Measurements from ENCODE around the gene GALNT7. TPM values are rescaled to one million over a fixed set of nuclear protein-coding genes. Genes with fewer than 3 reads are reported as not detected.
A peak's percentile ranks its signal among the peaks of the same experiment; 100 is the strongest.

Gene GALNT7
- total RNA-seq, 1 donor from 2014 or later: 24.7 TPM

DNA sequence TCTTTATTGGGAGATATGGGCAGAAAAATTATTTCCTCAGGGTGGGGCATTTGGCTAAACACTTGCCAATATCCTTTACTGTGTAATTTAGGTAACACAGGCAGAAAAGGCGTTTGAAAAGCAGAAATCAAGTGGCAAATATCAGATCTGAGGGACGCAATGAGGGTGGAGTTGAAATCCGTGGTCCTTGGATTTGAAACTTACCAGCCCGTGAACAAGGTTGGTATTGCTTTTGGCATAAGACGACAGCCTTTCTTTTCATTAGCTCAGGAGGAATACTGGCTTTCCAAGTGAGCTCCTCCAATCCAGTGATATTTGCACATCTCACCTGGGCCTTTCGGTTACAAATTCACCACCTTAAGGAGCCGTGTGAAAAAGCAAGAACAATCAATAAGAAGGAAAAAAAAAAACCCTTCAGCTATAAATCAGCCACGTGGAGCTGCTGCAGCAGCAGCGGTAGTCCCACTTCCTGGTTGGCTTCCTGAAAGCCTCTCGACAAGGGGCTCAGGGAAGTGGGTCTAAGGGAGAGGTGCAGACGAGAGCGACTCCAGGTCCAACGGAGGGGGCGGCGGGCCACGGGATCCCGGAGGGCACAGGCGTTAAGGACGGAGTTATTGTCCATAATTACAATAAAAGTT is 734 bp upstream of the GALNT7 start:
- FAIRE-seq (no peak), DNase-seq (ENCODE audit: low read depth) (peak; percentile 49)
- peak overlapping the region; percentile 62 for H3K4me3 ChIP-seq (ENCODE audit: low read depth, low read length)
- H3K27me3 ChIP-seq (ENCODE audit: control insufficient read depth, insufficient read depth, low read length): no peaks in the 10 kb centered on the region
- TF ChIP-seq, protein P1, sequence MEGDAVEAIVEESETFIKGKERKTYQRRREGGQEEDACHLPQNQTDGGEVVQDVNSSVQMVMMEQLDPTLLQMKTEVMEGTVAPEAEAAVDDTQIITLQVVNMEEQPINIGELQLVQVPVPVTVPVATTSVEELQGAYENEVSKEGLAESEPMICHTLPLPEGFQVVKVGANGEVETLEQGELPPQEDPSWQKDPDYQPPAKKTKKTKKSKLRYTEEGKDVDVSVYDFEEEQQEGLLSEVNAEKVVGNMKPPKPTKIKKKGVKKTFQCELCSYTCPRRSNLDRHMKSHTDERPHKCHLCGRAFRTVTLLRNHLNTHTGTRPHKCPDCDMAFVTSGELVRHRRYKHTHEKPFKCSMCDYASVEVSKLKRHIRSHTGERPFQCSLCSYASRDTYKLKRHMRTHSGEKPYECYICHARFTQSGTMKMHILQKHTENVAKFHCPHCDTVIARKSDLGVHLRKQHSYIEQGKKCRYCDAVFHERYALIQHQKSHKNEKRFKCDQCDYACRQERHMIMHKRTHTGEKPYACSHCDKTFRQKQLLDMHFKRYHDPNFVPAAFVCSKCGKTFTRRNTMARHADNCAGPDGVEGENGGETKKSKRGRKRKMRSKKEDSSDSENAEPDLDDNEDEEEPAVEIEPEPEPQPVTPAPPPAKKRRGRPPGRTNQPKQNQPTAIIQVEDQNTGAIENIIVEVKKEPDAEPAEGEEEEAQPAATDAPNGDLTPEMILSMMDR (IDR thresholded peaks at IDR 0.05; ENCODE audit: insufficient read depth, low read length, severe bottlenecking): no peak
- H3K36me3 ChIP-seq (ENCODE audit: control insufficient read depth, insufficient read depth, low read length): no peaks in the 10 kb centered on the region

DNA sequence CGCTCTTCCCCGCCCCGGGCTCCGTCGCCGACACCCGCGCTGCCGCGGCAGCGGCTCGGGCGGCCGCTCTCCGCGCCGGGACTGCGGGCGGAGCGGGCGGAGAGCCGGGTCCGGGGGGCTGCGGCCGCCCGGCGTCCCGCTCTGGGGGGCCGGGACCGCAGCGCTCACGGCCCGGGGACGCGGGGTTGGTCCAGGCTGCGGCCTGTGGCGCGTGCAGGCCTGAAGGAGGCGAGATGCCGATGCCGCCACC is 492 bp downstream of the GALNT7 start:
- no peaks in the 10 kb centered on the region for H3K27me3 ChIP-seq (ENCODE audit: control insufficient read depth, insufficient read depth, low read length)
- DNase-seq (ENCODE audit: low read depth): no peak
- H3K4me3 ChIP-seq (ENCODE audit: low read depth, low read length): peak overlapping the region; percentile 62
- TF ChIP-seq, protein P1 (IDR thresholded peaks at IDR 0.05; ENCODE audit: insufficient read depth, low read length, severe bottlenecking): no peak
- no peak for FAIRE-seq
- H3K36me3 ChIP-seq (ENCODE audit: control insufficient read depth, insufficient read depth, low read length): no peaks in the 10 kb centered on the region

DNA sequence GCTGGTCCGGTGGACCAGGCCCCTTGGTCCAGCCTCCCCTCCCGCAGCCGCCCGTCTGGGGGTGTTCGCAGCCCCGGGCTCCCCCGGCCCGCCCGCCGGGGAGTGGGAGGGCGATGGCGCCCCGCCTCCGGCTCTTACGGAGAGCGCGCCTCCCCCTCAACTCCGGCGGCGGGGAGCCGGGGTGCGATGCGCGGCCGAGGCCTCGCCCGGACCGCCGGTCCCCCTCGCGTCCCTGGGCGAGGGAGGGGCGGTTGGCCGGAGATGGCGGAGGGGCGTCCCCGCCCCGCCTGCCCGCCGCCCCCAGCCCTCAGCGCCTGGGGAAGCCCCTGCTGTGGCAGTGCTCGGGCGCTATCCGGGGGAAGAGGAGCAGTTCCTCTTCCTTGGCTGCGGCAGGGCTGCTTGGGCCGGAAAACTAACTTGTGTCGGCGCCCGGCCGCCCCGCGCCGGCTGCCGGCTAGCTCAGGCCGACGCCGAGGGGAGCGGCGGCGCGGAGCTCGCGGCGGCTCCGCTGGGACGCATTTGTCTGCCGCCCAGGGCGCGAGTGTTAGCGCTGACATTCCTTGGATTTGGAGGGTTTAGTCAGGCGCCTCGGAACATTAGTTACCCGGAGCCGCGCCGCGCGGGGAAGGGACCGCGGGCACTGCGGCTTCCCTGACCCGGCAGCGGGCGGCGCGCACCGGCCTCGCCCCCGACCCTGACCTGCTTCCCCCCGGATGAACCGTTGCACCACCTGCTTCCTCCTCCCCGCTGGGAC is 994 bp downstream of the GALNT7 start:
- no peak for FAIRE-seq
- no peaks in the 10 kb centered on the region for H3K36me3 ChIP-seq (ENCODE audit: control insufficient read depth, insufficient read depth, low read length)
- H3K27me3 ChIP-seq (ENCODE audit: control insufficient read depth, insufficient read depth, low read length): no peaks in the 10 kb centered on the region
- TF ChIP-seq, protein P1 (IDR thresholded peaks at IDR 0.05; ENCODE audit: insufficient read depth, low read length, severe bottlenecking): no peak
- peak overlapping the region; percentile 62 for H3K4me3 ChIP-seq (ENCODE audit: low read depth, low read length)
- peak; percentile 26 for DNase-seq (ENCODE audit: low read depth)

DNA sequence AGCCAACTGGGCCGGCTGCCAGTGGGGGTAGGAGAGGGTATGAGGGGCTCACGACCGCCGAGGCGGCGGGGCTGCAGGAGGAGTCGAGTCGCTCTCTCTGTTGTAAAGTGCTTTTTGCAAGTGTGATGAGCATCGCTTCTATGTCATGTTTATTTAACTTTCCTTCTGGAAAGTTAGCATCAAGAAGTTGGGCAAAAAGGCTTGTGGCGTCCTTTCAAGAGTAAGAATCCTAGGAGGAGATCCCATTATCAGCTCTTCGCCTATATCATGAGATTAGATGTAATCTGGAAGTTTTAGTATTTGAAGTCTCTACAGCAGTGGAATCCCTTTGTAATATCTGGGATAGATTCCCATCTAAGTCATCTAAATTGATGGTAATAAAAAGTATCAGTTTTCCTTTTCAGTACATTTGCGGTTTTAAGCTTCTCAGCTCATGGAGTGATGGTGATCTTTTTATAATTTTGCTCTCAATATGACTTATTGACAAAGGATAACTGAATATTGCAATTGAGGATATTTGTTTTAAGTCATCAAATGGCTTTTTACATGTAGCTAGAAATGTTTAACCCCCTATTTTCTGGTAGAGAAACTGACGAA is 1.7 kb downstream of the GALNT7 start:
- peak overlapping the region; percentile 62 for H3K4me3 ChIP-seq (ENCODE audit: low read depth, low read length)
- no peaks in the 10 kb centered on the region for H3K36me3 ChIP-seq (ENCODE audit: control insufficient read depth, insufficient read depth, low read length)
- DNase-seq (ENCODE audit: low read depth): no peak
- TF ChIP-seq, protein P1 (IDR thresholded peaks at IDR 0.05; ENCODE audit: insufficient read depth, low read length, severe bottlenecking): no peak
- no peak for FAIRE-seq
- H3K27me3 ChIP-seq (ENCODE audit: control insufficient read depth, insufficient read depth, low read length): no peaks in the 10 kb centered on the region

GRCh38 chr4:173171098-173171497 is 2.5 kb downstream of the GALNT7 start:
- TF ChIP-seq, protein P1 (IDR thresholded peaks at IDR 0.05; ENCODE audit: insufficient read depth, low read length, severe bottlenecking): peak; percentile 45
- Histone ChIP-seq H3K4me3 (ENCODE audit: low read depth, low read length) (no peak overlapping the region), H3K27me3 (ENCODE audit: control insufficient read depth, insufficient read depth, low read length) (no peaks in the 10 kb centered on the region), H3K36me3 (ENCODE audit: control insufficient read depth, insufficient read depth, low read length) (no peaks in the 10 kb centered on the region)
- FAIRE-seq: no peak
- peak; percentile 62 for DNase-seq (ENCODE audit: low read depth)

Measured in bronchial epithelial cell (primary cell).